Activated CD8-positive, alpha-beta memory T cell treated with anti-CD3 and anti-CD28 coated beads for 48 hours (primary cell): ENCODE data around the gene COPG1.
"Not testable (repeated sequence)": the region's sequence is repeated elsewhere in the genome, so short reads cannot be mapped to it uniquely, and the experiment has no call there.

Experiments
- DNase-seq, 3 experiments: peaks; one replicate each; pipeline ENCODE4 v3.0.0-alpha.2; 2020; ENCODE audit warnings: low read depth in 2 of 3, low spot score in 2 of 3

COPG1 gene

GRCh38 chr3:129249284-129250065 lies at the start of gene COPG1:
COPG1 (plus strand) TSS chr3:129249606; CDS start chr3:129249710, 104 bp downstream.
- DNase-seq: peak; percentile 78 to 83 (median 79)

GRCh38 chr3:129204473-129204872 lies 44.9 kb upstream of the COPG1 start:
- DNase-seq: no peak

- no peak for DNase-seq
Measured at GRCh38 chr3:129205109-129205832, 44.1 kb upstream of the COPG1 start.

- no peak for DNase-seq
Measured at GRCh38 chr3:129207479-129207878, 41.9 kb upstream of the COPG1 start.

GRCh38 chr3:129211345-129211744 lies 38.1 kb upstream of the COPG1 start:
- no peak for DNase-seq

- DNase-seq: no peak
Measured at GRCh38 chr3:129211772-129212171, 37.6 kb upstream of the COPG1 start.

- DNase-seq: no peak
Measured at GRCh38 chr3:129213238-129213637, 36.2 kb upstream of the COPG1 start.

- DNase-seq: no peak
Measured at GRCh38 chr3:129218742-129219141, 30.7 kb upstream of the COPG1 start.

- DNase-seq: not testable (repeated sequence)
Measured at GRCh38 chr3:129224387-129224786, 25.0 kb upstream of the COPG1 start.

- no peak for DNase-seq
Measured at GRCh38 chr3:129224984-129225393, 24.4 kb upstream of the COPG1 start.

- DNase-seq: no peak
Measured at GRCh38 chr3:129226374-129226773, 23.0 kb upstream of the COPG1 start.

- no peak for DNase-seq
Measured at GRCh38 chr3:129228891-129229585, 20.4 kb upstream of the COPG1 start.

- no peak for DNase-seq
Measured at GRCh38 chr3:129230311-129231019, 18.9 kb upstream of the COPG1 start.

GRCh38 chr3:129231331-129232119 lies 17.9 kb upstream of the COPG1 start:
- DNase-seq: no peak

- DNase-seq: no peak
Measured at GRCh38 chr3:129233538-129233937, 15.9 kb upstream of the COPG1 start.

GRCh38 chr3:129234441-129234840 lies 15.0 kb upstream of the COPG1 start:
- no peak for DNase-seq

GRCh38 chr3:129235344-129235917 lies 14.0 kb upstream of the COPG1 start:
- DNase-seq: no peak

- DNase-seq: peak in 1 of 3 experiments; percentile 23
Measured at GRCh38 chr3:129238945-129239705, 10.3 kb upstream of the COPG1 start.

GRCh38 chr3:129239991-129240390 lies 9.4 kb upstream of the COPG1 start:
- no peak for DNase-seq
